ENCODE data around the gene STAB1. TPM values are rescaled to one million over a fixed set of nuclear protein-coding genes. Genes with fewer than 3 reads are reported as not detected.

STAB1 gene
- total RNA-seq, 1 experiment from 2014 or later = 0.33 TPM

DNA sequence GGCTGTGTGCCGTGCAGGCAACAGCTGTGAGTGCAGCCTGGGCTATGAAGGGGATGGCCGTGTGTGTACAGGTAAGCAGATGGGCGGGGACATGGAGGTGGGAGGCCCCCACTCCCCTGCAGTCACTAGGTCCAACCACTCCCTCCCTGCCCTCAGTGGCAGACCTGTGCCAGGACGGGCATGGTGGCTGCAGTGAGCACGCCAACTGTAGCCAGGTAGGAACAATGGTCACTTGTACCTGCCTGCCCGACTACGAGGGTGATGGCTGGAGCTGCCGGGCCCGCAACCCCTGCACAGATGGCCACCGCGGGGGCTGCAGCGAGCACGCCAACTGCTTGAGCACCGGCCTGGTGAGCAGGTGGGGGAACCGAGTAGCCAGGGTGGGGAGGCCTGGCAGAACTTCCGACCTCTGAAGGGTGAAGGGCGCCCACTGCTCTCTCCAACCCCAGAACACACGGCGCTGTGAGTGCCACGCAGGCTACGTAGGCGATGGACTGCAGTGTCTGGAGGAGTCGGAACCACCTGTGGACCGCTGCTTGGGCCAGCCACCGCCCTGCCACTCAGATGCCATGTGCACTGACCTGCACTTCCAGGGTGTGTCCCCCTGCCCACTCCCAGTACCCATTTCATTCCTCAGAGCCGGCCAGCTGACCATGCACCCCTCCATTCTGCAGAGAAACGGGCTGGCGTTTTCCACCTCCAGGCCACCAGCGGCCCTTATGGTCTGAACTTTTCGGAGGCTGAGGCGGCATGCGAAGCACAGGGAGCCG is 26.9 kb downstream of the STAB1 start:
- Histone ChIP-seq H4K20me1 (ENCODE audit: low read length) (no peaks in the 10 kb centered on the region), H3K9ac (ENCODE audit: low read length) (no peak overlapping the region), H3K9me2 (replicated peaks; ENCODE audit: low read length) (no peaks in the 10 kb centered on the region), H3K4me2 (ENCODE audit: low read length) (no peak overlapping the region), H3K27me3 (ENCODE audit: low read length) (no peaks in the 10 kb centered on the region), H3K36me3 (ENCODE audit: low read depth, low read length) (peaks cover 9% of the 10 kb centered on the region; the same call in 1 of the 2 replicates), H3K4me1 (ENCODE audit: insufficient read depth, low read length) (no peaks in the 10 kb centered on the region), H2AFZ (ENCODE audit: low read length) (no peak overlapping the region), H3K9me3 (ENCODE audit: low read length) (no peaks in the 10 kb centered on the region), H3K79me2 (ENCODE audit: low read length) (no peaks in the 10 kb centered on the region), H3K4me3 (ENCODE audit: low read length) (no peak overlapping the region), H3K27ac (ENCODE audit: low read length) (no peak overlapping the region), H3F3A (ENCODE audit: low read length, unreplicated experiment) (no peaks in the 10 kb centered on the region)
- DNase-seq (no peak), ATAC-seq (no peak)
- TF ChIP-seq, protein P1, sequence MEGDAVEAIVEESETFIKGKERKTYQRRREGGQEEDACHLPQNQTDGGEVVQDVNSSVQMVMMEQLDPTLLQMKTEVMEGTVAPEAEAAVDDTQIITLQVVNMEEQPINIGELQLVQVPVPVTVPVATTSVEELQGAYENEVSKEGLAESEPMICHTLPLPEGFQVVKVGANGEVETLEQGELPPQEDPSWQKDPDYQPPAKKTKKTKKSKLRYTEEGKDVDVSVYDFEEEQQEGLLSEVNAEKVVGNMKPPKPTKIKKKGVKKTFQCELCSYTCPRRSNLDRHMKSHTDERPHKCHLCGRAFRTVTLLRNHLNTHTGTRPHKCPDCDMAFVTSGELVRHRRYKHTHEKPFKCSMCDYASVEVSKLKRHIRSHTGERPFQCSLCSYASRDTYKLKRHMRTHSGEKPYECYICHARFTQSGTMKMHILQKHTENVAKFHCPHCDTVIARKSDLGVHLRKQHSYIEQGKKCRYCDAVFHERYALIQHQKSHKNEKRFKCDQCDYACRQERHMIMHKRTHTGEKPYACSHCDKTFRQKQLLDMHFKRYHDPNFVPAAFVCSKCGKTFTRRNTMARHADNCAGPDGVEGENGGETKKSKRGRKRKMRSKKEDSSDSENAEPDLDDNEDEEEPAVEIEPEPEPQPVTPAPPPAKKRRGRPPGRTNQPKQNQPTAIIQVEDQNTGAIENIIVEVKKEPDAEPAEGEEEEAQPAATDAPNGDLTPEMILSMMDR (conservative IDR thresholded peaks at IDR 0.05; ENCODE audit: low read depth, low read length) = no peak
- TF ChIP-seq EZH2 (IDR thresholded peaks at IDR 0.05; ENCODE audit: low read length, unreplicated experiment) = no peak
- CTCF ChIA-PET = no interaction called here
- POLR2A ChIA-PET (ENCODE audit: unreplicated experiment) = no interaction called here
- intact Hi-C loops (cut with micrococcal nuclease) = no loop called here
- no TSS peak for BruUV-seq (replicated peaks)

DNA sequence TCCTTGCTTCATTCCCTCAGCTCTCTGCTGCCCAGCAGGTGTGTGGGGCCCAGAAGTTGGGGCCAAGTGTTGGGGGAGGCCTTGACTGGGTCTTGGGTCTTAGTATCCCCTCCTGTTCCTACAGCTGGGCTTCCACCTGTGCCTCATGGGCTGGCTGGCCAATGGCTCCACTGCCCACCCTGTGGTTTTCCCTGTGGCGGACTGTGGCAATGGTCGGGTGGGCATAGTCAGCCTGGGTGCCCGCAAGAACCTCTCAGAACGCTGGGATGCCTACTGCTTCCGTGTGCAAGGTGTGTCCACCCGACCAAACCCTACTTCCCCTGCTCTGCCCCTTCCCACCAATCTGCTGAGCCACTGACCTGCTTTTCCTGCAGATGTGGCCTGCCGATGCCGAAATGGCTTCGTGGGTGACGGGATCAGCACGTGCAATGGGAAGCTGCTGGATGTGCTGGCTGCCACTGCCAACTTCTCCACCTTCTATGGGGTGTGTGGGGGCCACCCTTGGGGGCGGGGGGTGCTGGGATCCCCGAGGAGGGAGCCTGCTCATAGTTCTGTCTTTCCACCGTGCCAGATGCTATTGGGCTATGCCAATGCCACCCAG is 27.6 kb downstream of the STAB1 start:
- BruUV-seq (replicated peaks) = no TSS peak
- Histone ChIP-seq H3K4me2 (ENCODE audit: low read length) (no peak overlapping the region), H3K79me2 (ENCODE audit: low read length) (no peaks in the 10 kb centered on the region), H3K9me2 (replicated peaks; ENCODE audit: low read length) (no peaks in the 10 kb centered on the region), H3K36me3 (ENCODE audit: low read depth, low read length) (peaks cover 12% of the 10 kb centered on the region), H3K4me3 (ENCODE audit: low read length) (no peak overlapping the region), H3K27me3 (ENCODE audit: low read length) (no peaks in the 10 kb centered on the region), H3F3A (ENCODE audit: low read length, unreplicated experiment) (no peaks in the 10 kb centered on the region), H2AFZ (ENCODE audit: low read length) (no peak overlapping the region), H3K9me3 (ENCODE audit: low read length) (no peaks in the 10 kb centered on the region), H3K27ac (ENCODE audit: low read length) (no peak overlapping the region), H3K4me1 (ENCODE audit: insufficient read depth, low read length) (no peaks in the 10 kb centered on the region), H3K9ac (ENCODE audit: low read length) (no peak overlapping the region), H4K20me1 (ENCODE audit: low read length) (no peaks in the 10 kb centered on the region)
- intact Hi-C loops (cut with micrococcal nuclease) = no loop called here
- DNase-seq = no peak
- no peak for ATAC-seq
- CTCF ChIA-PET = no interaction called here
- no peak for TF ChIP-seq EZH2 (IDR thresholded peaks at IDR 0.05; ENCODE audit: low read length, unreplicated experiment)
- TF ChIP-seq, protein P1 (conservative IDR thresholded peaks at IDR 0.05; ENCODE audit: low read depth, low read length) = no peak
- TF ChIP-seq EZH2phosphoT487 (IDR thresholded peaks at IDR 0.05; ENCODE audit: borderline replicate concordance, low read length) = no peak
- POLR2A ChIA-PET (ENCODE audit: unreplicated experiment) = no interaction called here

Data from PC-3 (cell line).